ENCODE measurements around the gene C2orf78. TPM values are rescaled to one million over a fixed set of nuclear protein-coding genes. Genes with fewer than 3 reads are reported as not detected.

C2orf78 gene
- total RNA-seq, 1 experiment from 2014 or later, result not detected

- Histone ChIP-seq H3K4me3 (ENCODE audit: low read depth in 2 of 2, low read length in 2 of 2) (no peak overlapping the region), H3K27me3 (ENCODE audit: control insufficient read depth, insufficient read depth, low read length) (no peaks in the 10 kb centered on the region), H3K36me3 (ENCODE audit: control insufficient read depth, insufficient read depth, low read length) (peaks cover 5% of the 10 kb centered on the region; the same call in 1 of the 2 replicates), H3K4me1 (ENCODE audit: control insufficient read depth, insufficient read depth, low read length) (peaks cover 6% of the 10 kb centered on the region; the same call in 1 of the 2 replicates), H3K9me3 (ENCODE audit: control insufficient read depth, insufficient read depth, low read depth, low read length) (peaks cover 6% of the 10 kb centered on the region; the same call in 1 of the 2 replicates), H3K27ac (ENCODE audit: low read length) (no peak overlapping the region)
- in situ Hi-C loops (cut with HindIII; ENCODE audit: low pct_unique_long_range_greater_than_20kb, low sequenced_read_pairs), result no loop called here
- DNase-seq (ENCODE audit: low read depth, low spot score) (no peak), ATAC-seq (no peak)
- ChIA-PET CTCF (interaction anchor here (0.6 kb wide), 1 partner anchor 733 kb away, joined by 8 read pairs; no protein-coding TSS in a partner anchor), POLR2A (no interaction called here)
- no TSS peak for BruUV-seq (replicated peaks)
- intact Hi-C loops (cut with micrococcal nuclease; ENCODE audit: unreplicated experiment), result no loop called here
- TF ChIP-seq CTCF (IDR thresholded peaks at IDR 0.05), result no peak
- no peak for TF ChIP-seq SIN3A (IDR thresholded peaks at IDR 0.05; ENCODE audit: borderline replicate concordance, insufficient read depth, low read depth, low read length)
- no peak for TF ChIP-seq REST (IDR thresholded peaks at IDR 0.05; ENCODE audit: insufficient read depth in 1 of 2, low read depth in 2 of 2, low read length in 1 of 2)
- TF ChIP-seq POLR2AphosphoS5 (IDR thresholded peaks at IDR 0.05; ENCODE audit: low read depth, low read length), result no peak
- no peak for TF ChIP-seq TCF7L2 (IDR thresholded peaks at IDR 0.05; ENCODE audit: low read depth, low read length)
Measured at GRCh38 chr2:73740767-73741166, 43.2 kb upstream of the C2orf78 start.

- H3K36me3 ChIP-seq (ENCODE audit: control insufficient read depth, insufficient read depth, low read length), result no peaks in the 10 kb centered on the region
Measured at GRCh38 chr2:73746015-73746876, 37.7 kb upstream of the C2orf78 start.

More at GRCh38 chr2:73746015-73746876, 37.7 kb upstream of the C2orf78 start:
- intact Hi-C loops (cut with micrococcal nuclease; ENCODE audit: unreplicated experiment) (no loop called here), in situ Hi-C loops (cut with HindIII; ENCODE audit: low pct_unique_long_range_greater_than_20kb, low sequenced_read_pairs) (no loop called here)
- BruUV-seq (replicated peaks), result no TSS peak
- TF ChIP-seq REST (IDR thresholded peaks at IDR 0.05; ENCODE audit: insufficient read depth in 1 of 2, low read depth in 2 of 2, low read length in 1 of 2) (no peak), POLR2AphosphoS5 (IDR thresholded peaks at IDR 0.05; ENCODE audit: low read depth, low read length) (no peak), SIN3A (IDR thresholded peaks at IDR 0.05; ENCODE audit: borderline replicate concordance, insufficient read depth, low read depth, low read length) (no peak), CTCF (IDR thresholded peaks at IDR 0.05) (no peak), TCF7L2 (IDR thresholded peaks at IDR 0.05; ENCODE audit: low read depth, low read length) (no peak)
- no peaks in the 10 kb centered on the region for H3K27me3 ChIP-seq (ENCODE audit: control insufficient read depth, insufficient read depth, low read length)
- CTCF ChIA-PET, result no interaction called here
- ATAC-seq (no peak), DNase-seq (ENCODE audit: low read depth, low spot score) (no peak)
- POLR2A ChIA-PET, result interaction anchor here (0.5 kb wide), 1 partner anchor 13 kb away, joined by 3 read pairs; no protein-coding TSS in a partner anchor
- no peak overlapping the region for H3K4me3 ChIP-seq (ENCODE audit: low read depth in 2 of 2, low read length in 2 of 2)
- no peaks in the 10 kb centered on the region for H3K9me3 ChIP-seq (ENCODE audit: control insufficient read depth, insufficient read depth, low read depth, low read length)
- H3K27ac ChIP-seq (ENCODE audit: low read length), result no peak overlapping the region
- no peaks in the 10 kb centered on the region for H3K4me1 ChIP-seq (ENCODE audit: control insufficient read depth, insufficient read depth, low read length)
